Measurements from ENCODE around the gene ZNF497.

Gene ZNF497

DNA sequence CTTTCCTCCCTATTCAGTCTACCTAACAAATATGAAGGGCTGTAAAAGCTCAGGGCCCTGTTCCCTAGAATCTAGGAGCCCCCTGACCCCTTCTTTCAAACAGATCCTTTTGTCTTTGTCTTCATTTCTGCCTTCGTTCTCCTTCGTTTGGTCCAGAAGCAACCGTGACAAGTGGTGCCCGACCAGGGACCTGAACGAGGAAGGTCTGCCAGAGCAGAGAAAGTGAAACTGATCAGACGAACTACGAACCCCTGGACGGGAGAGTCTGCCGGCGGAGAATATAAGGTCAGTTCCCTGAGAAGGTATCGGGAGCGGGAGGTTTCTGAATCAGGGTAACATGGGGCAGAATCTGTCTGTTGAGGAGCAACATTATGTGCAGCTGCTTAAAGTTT lies 56.6 kb downstream of the ZNF497 start:
- DNase-seq = no peak

DNA sequence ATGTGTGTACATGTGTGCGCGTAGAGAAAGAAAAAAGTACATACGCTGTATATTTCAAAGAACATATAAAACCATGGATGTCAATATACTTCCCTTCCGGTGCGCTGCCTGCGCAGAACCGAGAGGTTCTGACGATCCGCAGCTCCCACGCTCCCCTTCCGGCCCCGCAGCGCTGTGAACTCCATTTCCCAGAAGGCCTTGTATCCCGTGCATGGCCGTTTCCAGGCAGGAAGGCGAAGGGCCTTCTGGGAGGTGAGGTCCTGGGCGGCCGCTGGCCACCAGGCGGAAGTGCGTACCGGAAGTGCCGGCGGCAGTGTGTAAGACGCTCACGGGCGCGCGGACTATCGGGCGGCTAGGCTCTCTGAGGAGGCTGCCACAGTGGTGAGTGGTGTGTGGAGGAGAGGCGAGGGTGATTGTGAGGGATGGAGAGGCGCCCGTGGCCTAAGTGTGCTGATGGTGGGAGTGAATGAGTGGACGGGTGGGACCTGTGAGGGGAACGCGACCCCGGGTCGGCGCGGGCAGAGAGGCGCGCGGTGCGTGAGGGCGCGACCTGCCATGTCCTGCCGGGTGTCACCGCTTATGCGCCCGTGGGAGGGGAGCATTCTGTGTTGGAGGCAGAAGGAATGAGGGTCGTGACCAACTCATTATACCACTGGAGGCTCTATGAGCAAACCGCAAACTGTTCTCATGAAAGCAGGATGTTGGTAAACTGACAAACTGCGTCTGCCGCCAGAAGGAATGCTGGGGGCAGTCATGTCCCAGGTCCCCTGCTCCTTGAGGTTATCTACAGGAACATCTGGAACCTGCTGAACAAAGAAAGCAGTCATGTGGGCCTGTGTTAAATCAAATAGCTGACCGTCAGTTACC lies 57.3 kb downstream of the ZNF497 start, which contains the start of gene ERVK3-1:
ERVK3-1 (plus strand) TSS at position 313 of the 867 bp plus-strand sequence. CDS start 6,792 bp downstream, outside the sequence.
- peak; percentile 90 for DNase-seq

DNA sequence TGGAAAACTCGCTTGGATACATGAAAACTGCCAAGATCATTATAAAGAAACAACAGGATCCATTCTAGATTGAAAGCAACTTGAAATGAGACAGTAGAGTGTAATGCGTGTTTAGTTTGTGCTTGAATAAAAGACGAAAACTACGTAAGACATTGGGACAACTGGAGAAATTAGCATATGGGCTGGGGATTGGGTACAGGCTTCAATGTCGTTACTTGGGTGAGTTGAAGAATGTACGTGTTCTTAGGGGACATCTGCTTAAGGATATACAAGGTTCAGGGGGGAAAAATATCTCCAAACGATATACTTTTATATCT lies 57.8 kb downstream of the ZNF497 start:
- no peak for DNase-seq

All from NK-92 treated with Interleukin-12 subunit alpha and Interleukin-12 subunit beta, amount 100 ng/mL, for 24 hours (cell line).